Breast epithelium (tissue), 4 donors: ENCODE results near the gene RIPOR3. TPM values are rescaled to one million over a fixed set of nuclear protein-coding genes. Genes with fewer than 3 reads are reported as not detected.
"Not testable (repeated sequence)": the region's sequence is repeated elsewhere in the genome, so short reads cannot be mapped to it uniquely, and the experiment has no call there.

Experiments used
- DNase-seq, 2 donors: peaks; one replicate each; pipeline ENCODE4 v3.0.0-alpha.2; 2019; ENCODE audit warnings: low spot score in 2 of 2
- H3K27ac ChIP-seq, 2 donors: fragments of 200-600 bp; sonication (generic) in 1 of 2; one replicate each; pipeline ENCODE4 v1.5.1; 2016 to 2019; ENCODE audit warnings: mild to moderate bottlenecking in 1 of 2
- H3K27me3 ChIP-seq, 2 donors: fragments of 200-600 bp; sonication (generic) in 1 of 2; one replicate each; pipeline versions ENCODE4 v1.5.1 to v1.6.0; 2017 to 2019; ENCODE audit warnings: control low read depth in 1 of 2, mild to moderate bottlenecking in 1 of 2
- H3K36me3 ChIP-seq: fragments of 200-600 bp; one replicate; pipeline ENCODE4 v1.5.1; 2019
- H3K4me1 ChIP-seq, 2 donors: fragments of 200-600 bp; sonication (generic); one replicate each; pipeline ENCODE4 v1.5.1; 2016 to 2019; ENCODE audit warnings: control low read depth in 1 of 2
- H3K4me3 ChIP-seq, 3 donors: fragments of 200-600 bp; sonication (generic); 1 replicate in 2 of 3; 2 replicates in 1 of 3; pipeline ENCODE4 v1.5.1; 2016 to 2019; ENCODE audit warnings: mild to moderate bottlenecking in 3 of 3, moderate library complexity in 2 of 3
- H3K9me3 ChIP-seq, 2 donors: fragments of 200-600 bp; sonication (generic) in 1 of 2; one replicate each; pipeline ENCODE4 v1.5.1; 2016 to 2019; ENCODE audit warnings: control low read depth in 1 of 2
- CTCF ChIP-seq, 3 donors: fragments of 450-650 bp; IDR thresholded peaks; one replicate each; pipeline ENCODE4 v1.5.1; 2016 to 2017; ENCODE audit warnings: antibody characterized with exemption in 3 of 3, mild to moderate bottlenecking in 3 of 3, moderate library complexity in 3 of 3
- POLR2A ChIP-seq: fragments of 450-650 bp; IDR thresholded peaks from one replicate; pipeline ENCODE4 v1.6.1; 2016; ENCODE audit warnings: antibody characterized with exemption, mild to moderate bottlenecking, moderate library complexity
- POLR2AphosphoS5 ChIP-seq, 3 donors: sonication (generic); formaldehyde crosslinking; IDR thresholded peaks; one replicate each; pipeline ENCODE4 v1.6.1; 2017; ENCODE audit warnings: antibody characterized with exemption in 3 of 3
- intact Hi-C: fragments of 100-400 bp; cut with DNase I; formaldehyde crosslinking; loops from one replicate; pipeline ENCODE4 v1.15.1; 2023; ENCODE audit warnings: low total_unique reads
- total RNA-seq, 3 donors: library from RNA; depleted of rRNA; stranded (reverse); fragments of >200 nt; gene quantifications; one replicate each; pipeline ENCODE4 v1.1.0, GENCODE V29; 2016

RIPOR3 gene
- total RNA-seq, 3 donors from 2014 or later: 4.5 to 35.5 (median 26.9) TPM

- H3K36me3 ChIP-seq: no peaks in the 10 kb centered on the region
- H3K4me1 ChIP-seq: no peaks in the 10 kb centered on the region
- H3K4me3 ChIP-seq: no peak overlapping the region
- TF ChIP-seq POLR2AphosphoS5 (IDR thresholded peaks at IDR 0.05) (no peak), CTCF (IDR thresholded peaks at IDR 0.05) (no peak), POLR2A (no peak)
- H3K9me3 ChIP-seq: no peaks in the 10 kb centered on the region
- H3K27ac ChIP-seq: no peak overlapping the region
- no peak for DNase-seq
- no peaks in the 10 kb centered on the region for H3K27me3 ChIP-seq
- intact Hi-C loops: no loop called here
Measured at GRCh38 chr20:50717974-50718761, 26.8 kb upstream of the RIPOR3 start.

GRCh38 chr20:50717312-50717711, 26.0 kb upstream of the RIPOR3 start:
- Histone ChIP-seq H3K4me3 (no peak overlapping the region), H3K4me1 (no peaks in the 10 kb centered on the region), H3K9me3 (no peaks in the 10 kb centered on the region), H3K27ac (no peak overlapping the region), H3K36me3 (no peaks in the 10 kb centered on the region), H3K27me3 (no peaks in the 10 kb centered on the region)
- DNase-seq: no peak
- intact Hi-C loops: no loop called here
- TF ChIP-seq CTCF (IDR thresholded peaks at IDR 0.05) (no peak), POLR2AphosphoS5 (IDR thresholded peaks at IDR 0.05) (no peak)

GRCh38 chr20:50716518-50716917, 25.2 kb upstream of the RIPOR3 start:
- Histone ChIP-seq H3K27me3 (no peaks in the 10 kb centered on the region), H3K4me1 (no peaks in the 10 kb centered on the region), H3K27ac (no peak overlapping the region), H3K4me3 (no peak overlapping the region), H3K36me3 (no peaks in the 10 kb centered on the region), H3K9me3 (no peaks in the 10 kb centered on the region)
- intact Hi-C loops: no loop called here
- no peak for DNase-seq
- no peak for TF ChIP-seq CTCF (IDR thresholded peaks at IDR 0.05)
- TF ChIP-seq POLR2A: no peak
- no peak for TF ChIP-seq POLR2AphosphoS5 (IDR thresholded peaks at IDR 0.05)

- Histone ChIP-seq H3K4me1 (no peaks in the 10 kb centered on the region), H3K4me3 (no peak overlapping the region), H3K9me3 (no peaks in the 10 kb centered on the region), H3K27ac (no peak overlapping the region), H3K27me3 (no peaks in the 10 kb centered on the region), H3K36me3 (no peaks in the 10 kb centered on the region)
- TF ChIP-seq POLR2A (no peak), CTCF (IDR thresholded peaks at IDR 0.05) (no peak), POLR2AphosphoS5 (IDR thresholded peaks at IDR 0.05) (no peak)
- intact Hi-C loops: no loop called here
- no peak for DNase-seq
Measured at GRCh38 chr20:50715694-50716093, 24.4 kb upstream of the RIPOR3 start.

- H3K27ac ChIP-seq, H3K36me3 ChIP-seq, intact Hi-C loops: not testable (repeated sequence)
Measured at GRCh38 chr20:50714426-50714825, 23.1 kb upstream of the RIPOR3 start.

More at GRCh38 chr20:50714426-50714825, 23.1 kb upstream of the RIPOR3 start:
- H3K27me3 ChIP-seq, H3K9me3 ChIP-seq, H3K4me3 ChIP-seq, DNase-seq, H3K4me1 ChIP-seq: not testable (repeated sequence)
